NCI-H128 (cell line): ENCODE data around the gene TNXB.
"Not testable (repeated sequence)": the region's sequence is repeated elsewhere in the genome, so short reads cannot be mapped to it uniquely, and the experiment has no call there.

Experiments
- DNase-seq: peaks from one replicate; lab custom pipeline; 2025; ENCODE audit not compliant: unreplicated experiment; lab: John Stamatoyannopoulos, UW

TNXB gene

DNA sequence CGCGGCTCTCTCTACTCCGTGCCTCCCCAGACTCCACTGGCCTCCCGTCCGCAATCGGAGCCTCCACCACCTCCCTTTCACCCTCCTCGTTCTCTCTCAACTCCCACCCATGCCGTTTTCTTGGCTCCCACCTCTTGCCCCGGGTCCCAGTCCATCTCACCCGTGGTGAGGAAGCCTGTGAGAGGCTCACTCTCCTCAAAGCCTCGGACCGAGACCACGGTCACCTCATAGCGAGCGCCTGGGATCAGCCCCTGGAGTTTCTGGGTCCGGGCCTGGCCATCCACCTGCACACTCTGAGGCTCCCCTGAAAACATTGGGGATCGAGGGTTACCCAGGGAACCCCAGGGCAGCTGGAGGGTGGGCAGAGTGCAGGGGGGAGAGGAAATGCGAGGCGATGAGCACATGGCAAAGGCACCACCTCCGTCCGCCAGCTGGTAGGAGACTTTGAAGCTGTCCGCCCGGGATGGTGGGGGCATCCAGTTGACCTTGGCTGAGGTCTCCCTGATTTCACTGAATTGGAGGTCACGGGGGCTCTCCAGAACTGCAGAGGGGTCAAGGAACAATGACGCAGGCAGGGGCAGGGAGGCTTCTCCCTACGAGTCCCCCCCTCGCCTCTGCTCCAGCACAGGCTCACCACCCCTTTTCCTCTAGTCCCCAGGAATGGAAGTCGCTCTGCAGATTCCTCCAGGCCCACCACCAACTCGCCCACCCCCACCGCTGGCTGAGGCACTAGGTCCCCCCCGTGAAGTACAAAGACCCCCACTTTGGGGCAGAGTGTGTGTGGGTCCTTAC, 65.4 kb downstream of the TNXB start:
- not testable (repeated sequence) for DNase-seq

DNA sequence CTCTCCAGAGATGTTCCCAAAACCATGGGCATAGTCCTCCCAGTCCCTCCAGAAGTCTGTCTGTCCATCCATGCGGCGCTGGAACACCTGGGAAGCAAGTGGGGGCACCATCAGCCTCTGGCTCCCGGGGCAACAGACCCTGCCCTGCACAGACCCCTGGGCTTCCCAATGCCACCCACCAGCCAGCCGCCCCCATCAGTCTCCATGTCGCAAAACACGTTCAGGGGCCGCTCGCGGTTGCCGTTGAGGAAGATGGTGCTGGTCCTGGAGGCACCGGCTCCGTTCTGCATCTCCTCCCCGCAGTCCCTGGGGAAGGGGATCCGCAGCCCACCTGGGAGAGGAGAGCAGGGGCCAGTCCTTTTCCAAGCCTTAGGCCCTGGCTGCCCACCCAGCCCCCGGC, 66.9 kb downstream of the TNXB start:
- DNase-seq: not testable (repeated sequence)

- not testable (repeated sequence) for DNase-seq
Measured at GRCh38 chr6:32041385-32041784, 67.8 kb downstream of the TNXB start.

DNA sequence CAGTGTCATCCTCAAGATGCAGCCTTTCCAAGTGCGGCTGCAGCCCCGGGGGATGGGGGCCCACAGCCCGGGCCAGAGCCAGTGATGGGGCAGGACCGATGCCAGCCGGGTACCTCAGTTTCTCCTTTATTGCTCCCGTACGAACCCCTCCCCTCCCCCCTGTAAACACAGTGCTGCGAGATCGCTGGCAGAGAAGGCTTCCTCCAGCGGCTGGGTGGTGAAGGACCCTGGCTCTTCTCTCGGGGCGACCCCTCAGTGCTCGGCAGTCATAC, 68.2 kb downstream of the TNXB start:
- not testable (repeated sequence) for DNase-seq

GRCh38 chr6:32040299-32041049, 68.7 kb downstream of the TNXB start:
- not testable (repeated sequence) for DNase-seq

GRCh38 chr6:32039321-32040274, 69.5 kb downstream of the TNXB start:
- DNase-seq: not testable (repeated sequence)

DNA sequence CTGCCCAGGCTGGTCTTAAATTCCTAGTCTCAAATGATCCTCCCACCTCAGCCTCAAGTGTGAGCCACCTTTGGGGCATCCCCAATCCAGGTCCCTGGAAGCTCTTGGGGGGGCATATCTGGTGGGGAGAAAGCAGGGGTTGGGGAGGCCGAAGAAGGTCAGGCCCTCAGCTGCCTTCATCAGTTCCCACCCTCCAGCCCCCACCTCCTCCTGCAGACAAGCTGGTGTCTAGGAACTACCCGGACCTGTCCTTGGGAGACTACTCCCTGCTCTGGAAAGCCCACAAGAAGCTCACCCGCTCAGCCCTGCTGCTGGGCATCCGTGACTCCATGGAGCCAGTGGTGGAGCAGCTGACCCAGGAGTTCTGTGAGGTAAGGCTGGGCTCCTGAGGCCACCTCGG, 70.3 kb downstream of the TNXB start:
- DNase-seq: not testable (repeated sequence)

DNA sequence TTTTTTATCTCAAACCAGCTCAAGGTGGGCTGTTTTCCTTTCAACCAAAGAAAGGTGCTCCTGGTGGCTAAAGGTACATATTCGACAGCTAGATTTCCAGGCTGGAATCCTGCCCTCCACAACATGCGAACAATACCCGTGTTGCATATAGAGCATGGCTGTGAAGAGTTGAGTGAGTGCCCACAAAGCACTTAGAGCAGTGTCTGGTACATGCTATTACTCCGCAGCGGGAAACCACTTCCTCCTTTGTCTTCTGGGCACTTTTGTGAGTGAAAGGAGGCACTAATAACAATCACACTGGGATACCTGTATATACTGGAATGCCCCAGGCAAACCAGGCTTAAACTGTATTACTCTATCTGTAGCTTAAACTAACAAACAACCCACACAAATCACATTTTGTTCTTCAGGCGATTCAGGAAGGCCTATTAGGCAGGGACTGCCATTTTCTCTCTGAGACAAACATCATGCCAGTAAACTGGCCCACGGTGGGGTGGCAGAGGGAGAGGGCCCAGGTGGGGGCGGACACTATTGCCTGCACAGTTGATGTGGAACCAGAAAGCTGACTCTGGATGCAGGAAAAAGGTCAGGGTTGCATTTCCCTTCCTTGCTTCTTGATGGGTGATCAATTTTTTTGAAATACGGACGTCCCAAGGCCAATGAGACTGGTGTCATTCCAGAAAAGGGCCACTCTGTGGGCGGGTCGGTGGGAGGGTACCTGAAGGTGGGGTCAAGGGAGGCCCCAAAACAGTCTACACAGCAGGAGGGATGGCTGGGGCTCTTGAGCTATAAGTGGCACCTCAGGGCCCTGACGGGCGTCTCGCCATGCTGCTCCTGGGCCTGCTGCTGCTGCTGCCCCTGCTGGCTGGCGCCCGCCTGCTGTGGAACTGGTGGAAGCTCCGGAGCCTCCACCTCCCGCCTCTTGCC, 71.3 kb downstream of the TNXB start, which contains the start of gene CYP21A2:
TSS of gene CYP21A2 (plus strand) at position 818 of the 927 bp plus-strand sequence. CDS start at position 826, 8 bp downstream.
- not testable (repeated sequence) for DNase-seq

DNA sequence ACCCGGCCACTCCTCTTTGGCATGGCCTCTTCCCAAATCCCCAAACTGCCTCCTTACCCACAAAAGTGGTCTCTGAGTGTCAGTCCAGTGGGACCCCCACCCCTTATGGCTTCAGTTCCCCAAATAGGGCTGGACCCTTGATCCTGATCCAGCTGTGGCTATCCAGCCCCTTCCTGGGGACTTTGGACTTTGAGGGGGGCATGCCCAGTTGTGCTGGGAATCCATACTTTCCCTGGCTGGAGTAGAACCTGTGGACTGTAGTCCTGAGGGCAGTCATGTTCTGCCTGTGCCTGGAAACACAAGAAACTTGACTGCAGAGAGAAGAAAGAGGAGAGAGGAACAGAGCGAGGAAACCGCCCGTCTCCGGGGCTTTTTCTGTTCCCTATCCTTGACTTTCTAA, 72.0 kb downstream of the TNXB start:
- DNase-seq: not testable (repeated sequence)

DNA sequence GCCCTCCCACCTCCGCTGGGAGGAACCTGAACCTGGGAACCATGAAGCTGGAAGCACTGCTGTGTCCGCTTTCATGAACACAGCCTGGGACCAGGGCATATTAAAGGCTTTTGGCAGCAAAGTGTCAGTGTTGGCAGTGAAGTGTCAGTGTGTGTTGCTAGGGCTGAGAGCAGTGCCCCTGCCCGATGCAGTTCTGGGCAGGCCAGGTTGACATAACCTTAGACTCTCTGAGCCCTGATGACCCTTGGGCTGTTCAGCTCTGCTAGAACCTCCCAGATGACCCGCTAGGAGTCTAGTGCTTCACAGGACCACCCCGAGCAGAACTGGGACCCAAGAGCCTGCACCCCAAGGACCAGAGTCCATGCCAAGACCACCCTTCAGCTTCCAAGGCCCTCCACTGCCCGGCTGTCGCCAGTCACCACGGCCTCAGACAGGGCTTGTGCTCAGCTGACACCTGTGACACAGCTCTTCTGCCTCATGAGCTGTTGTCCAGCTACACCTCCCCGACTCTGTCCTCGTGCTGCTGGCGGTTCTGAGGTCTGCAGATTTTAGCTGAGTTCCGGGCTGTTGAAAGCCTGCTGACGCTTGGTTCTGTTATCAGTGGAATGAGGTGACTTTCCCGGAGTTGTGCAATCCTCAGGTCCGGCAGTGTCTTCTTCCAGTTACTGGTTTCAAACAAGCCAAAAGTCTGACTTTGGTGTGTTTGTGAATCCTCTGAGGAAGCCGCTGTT, 73.7 kb downstream of the TNXB start:
- DNase-seq: not testable (repeated sequence)

DNA sequence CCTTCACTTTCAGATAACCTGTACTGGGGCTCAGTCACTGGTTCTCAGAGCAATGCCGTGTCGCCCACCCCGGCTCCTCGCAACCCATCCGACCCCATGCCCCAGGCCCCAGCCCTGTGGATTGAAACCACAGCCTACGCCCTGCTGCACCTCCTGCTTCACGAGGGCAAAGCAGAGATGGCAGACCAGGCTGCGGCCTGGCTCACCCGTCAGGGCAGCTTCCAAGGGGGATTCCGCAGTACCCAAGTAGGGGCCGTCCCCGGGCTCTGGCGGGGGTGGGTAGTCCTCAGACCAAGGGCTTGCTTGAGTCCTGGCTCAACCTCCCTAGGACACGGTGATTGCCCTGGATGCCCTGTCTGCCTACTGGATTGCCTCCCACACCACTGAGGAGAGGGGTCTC, 79.6 kb downstream of the TNXB start:
- not testable (repeated sequence) for DNase-seq

- not testable (repeated sequence) for DNase-seq
Measured at GRCh38 chr6:32028631-32029030, 80.5 kb downstream of the TNXB start.

GRCh38 chr6:32022100-32022499, 87.0 kb downstream of the TNXB start:
- not testable (repeated sequence) for DNase-seq

- not testable (repeated sequence) for DNase-seq
Measured at GRCh38 chr6:32014547-32014946, 94.6 kb downstream of the TNXB start, which contains the start of gene C4B. C4B (plus strand) TSS chr6:32014795; CDS start chr6:32014846, 51 bp downstream.

DNA sequence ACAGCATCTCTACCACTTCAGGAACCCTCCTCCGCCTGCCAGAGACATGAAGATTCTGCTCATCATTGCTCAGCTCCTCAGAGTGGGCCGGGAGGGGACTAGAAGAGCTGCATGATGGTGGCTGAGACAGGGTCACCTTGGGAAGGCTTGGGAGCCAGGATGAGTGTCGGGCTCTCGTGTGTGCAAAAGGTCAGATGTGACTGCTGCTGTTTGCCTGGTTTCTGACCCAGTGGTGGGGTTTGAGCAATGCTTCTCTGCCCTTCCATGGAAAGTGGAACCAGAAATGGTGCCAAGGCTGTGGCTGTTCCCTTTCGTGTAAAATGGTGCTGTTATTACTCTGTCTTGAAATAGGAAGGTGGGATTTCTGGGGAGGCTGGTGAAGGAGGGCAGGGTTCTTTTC, 95.4 kb downstream of the TNXB start:
- not testable (repeated sequence) for DNase-seq

GRCh38 chr6:32012941-32013617, 96.1 kb downstream of the TNXB start:
- not testable (repeated sequence) for DNase-seq

DNA sequence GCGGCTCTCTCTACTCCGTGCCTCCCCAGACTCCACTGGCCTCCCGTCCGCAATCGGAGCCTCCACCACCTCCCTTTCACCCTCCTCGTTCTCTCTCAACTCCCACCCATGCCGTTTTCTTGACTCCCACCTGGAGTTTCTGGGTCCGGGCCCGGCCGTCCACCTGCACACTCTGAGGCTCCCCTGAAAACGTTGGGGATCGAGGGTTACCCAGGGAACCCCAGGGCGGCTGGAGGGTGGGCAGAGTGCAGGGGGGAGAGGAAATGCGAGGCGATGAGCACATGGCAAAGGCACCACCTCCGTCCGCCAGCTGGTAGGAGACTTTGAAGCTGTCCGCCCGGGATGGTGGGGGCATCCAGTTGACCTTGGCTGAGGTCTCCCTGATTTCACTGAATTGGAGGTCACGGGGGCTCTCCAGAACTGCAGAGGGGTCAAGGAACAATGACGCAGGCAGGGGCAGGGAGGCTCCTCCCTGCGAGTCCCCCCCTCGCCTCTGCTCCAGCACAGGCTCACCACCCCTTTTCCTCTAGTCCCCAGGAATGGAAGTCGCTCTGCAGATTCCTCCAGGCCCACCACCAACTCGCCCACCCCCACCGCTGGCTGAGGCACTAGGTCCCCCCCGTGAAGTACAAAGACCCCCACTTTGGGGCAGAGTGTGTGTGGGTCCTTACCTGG, 98.1 kb downstream of the TNXB start:
- DNase-seq: not testable (repeated sequence)

DNA sequence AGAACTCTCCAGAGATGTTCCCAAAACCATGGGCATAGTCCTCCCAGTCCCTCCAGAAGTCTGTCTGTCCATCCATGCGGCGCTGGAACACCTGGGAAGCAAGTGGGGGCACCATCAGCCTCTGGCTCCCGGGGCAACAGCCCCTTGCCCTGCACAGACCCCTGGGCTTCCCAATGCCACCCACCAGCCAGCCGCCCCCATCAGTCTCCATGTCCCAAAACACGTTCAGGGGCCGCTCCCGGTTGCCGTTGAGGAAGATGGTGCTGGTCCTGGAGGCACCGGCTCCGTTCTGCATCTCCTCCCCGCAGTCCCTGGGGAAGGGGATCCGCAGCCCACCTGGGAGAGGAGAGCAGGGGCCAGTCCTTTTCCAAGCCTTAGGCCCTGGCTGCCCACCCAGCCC, 99.6 kb downstream of the TNXB start:
- DNase-seq: not testable (repeated sequence)
